ENCODE measurements around the gene IGF2BP2.

GRCh38 chr3:185864767-185865166 lies 39.9 kb upstream of the IGF2BP2 start:
- TF ChIP-seq CTCF (IDR thresholded peaks at IDR 0.05; ENCODE audit: insufficient read depth, low read length) (no peak), POLR2AphosphoS5 (IDR thresholded peaks at IDR 0.05; ENCODE audit: low read depth) (no peak), SPI1 (IDR thresholded peaks at IDR 0.05; ENCODE audit: borderline replicate concordance, low read depth) (no peak), REST (IDR thresholded peaks at IDR 0.05; ENCODE audit: insufficient replicate concordance, low read depth) (no peak)

All from HL-60 (cell line).